IPS-15b (cell line): ENCODE measurements around the gene PBX3.

Experiments used
- H3K27me3 ChIP-seq: one replicate; pipeline ENCODE4 v1.6.1; 2013; ENCODE audit warnings: low read length; ENCODE audit not compliant: control insufficient read depth, insufficient read depth
- H3K36me3 ChIP-seq: one replicate; pipeline ENCODE4 v1.6.1; 2013; ENCODE audit warnings: low read length; ENCODE audit not compliant: control insufficient read depth, insufficient read depth
- H3K4me1 ChIP-seq: one replicate; pipeline ENCODE4 v1.6.1; 2013; ENCODE audit warnings: mild to moderate bottlenecking, low read length; ENCODE audit not compliant: control insufficient read depth, insufficient read depth
- H3K4me3 ChIP-seq: one replicate; pipeline ENCODE4 v1.5.1; 2013; ENCODE audit warnings: low read depth, low read length
- H3K9ac ChIP-seq: one replicate; pipeline ENCODE4 v1.6.1; 2013; ENCODE audit warnings: low read depth, mild to moderate bottlenecking, low read length
- H3K9me3 ChIP-seq: one replicate; pipeline ENCODE4 v1.6.1; 2013; ENCODE audit warnings: mild to moderate bottlenecking, low read length; ENCODE audit not compliant: control insufficient read depth, insufficient read depth

The PBX3 gene

GRCh38 chr9:125973547-125973946 is 226.4 kb downstream of the PBX3 start:
- no peaks in the 10 kb centered on the region for H3K9me3 ChIP-seq
- no peaks in the 10 kb centered on the region for H3K27me3 ChIP-seq
- H3K4me1 ChIP-seq: no peaks in the 10 kb centered on the region
- H3K9ac ChIP-seq: no peak overlapping the region
- H3K4me3 ChIP-seq: no peak overlapping the region
- H3K36me3 ChIP-seq: no peaks in the 10 kb centered on the region

DNA sequence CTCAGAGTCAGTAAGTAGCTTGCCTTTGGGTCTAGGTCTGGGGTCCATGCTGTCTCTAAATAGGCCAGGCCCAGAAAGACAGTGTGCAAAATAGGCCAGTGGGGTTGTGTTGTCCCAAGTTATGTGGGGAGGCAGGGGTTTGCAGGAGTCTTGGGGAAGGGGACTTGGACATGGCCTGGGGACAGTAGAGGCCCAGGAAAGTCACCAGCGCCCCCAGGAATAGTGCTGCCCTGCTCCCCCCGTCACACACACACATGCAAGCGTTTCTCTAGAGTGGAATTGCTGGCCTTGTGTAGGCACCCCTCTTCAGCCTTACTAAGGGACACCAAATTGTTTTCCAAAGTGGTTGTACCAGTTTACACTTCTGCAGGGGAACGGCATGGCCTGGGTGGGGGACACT is 227.5 kb downstream of the PBX3 start:
- H3K4me1 ChIP-seq: no peaks in the 10 kb centered on the region
- no peak overlapping the region for H3K9ac ChIP-seq
- no peak overlapping the region for H3K4me3 ChIP-seq
- H3K9me3 ChIP-seq: no peaks in the 10 kb centered on the region
- H3K36me3 ChIP-seq: no peaks in the 10 kb centered on the region
- no peaks in the 10 kb centered on the region for H3K27me3 ChIP-seq

DNA sequence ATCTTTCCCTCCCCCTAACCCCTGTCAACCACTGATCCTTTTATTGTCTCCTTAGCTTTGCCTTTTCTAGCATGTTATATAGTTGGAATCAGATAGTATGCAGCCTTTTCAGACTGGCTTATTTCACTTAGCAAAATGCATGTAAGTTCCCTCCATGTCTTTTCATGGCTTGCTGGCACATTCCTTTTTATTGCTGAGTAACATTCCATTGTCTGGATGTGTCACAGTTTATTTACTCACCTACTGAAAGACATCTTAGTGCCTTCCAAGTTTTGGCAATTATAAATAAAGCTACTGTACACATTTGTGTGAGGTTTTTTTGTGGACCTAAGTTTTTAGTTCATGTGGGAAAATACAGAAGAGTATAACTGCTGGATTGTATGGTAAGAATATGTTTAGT is 230.1 kb downstream of the PBX3 start:
- H3K4me3 ChIP-seq: no peak overlapping the region
- no peaks in the 10 kb centered on the region for H3K4me1 ChIP-seq
- no peaks in the 10 kb centered on the region for H3K9me3 ChIP-seq
- H3K27me3 ChIP-seq: no peaks in the 10 kb centered on the region
- H3K36me3 ChIP-seq: no peaks in the 10 kb centered on the region
- H3K9ac ChIP-seq: no peak overlapping the region

DNA sequence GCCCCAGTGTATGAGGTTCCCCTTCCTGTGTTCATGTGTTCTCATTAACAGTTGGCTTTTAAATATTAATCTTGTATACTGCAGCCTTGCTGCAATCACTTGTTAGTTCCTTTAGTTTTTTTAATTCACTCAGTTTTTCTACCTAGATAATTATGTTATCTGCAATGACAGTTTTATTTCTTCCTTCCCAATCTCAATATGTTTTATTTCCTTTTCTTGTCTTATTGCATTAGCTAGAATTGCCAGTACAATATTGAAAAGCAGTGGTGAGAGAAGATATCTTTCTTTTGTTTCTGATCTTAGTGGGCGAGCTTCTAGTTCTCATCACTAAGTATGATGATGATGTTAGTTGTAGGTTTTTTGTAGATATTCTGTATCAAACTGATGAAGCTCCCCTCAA is 232.2 kb downstream of the PBX3 start:
- no peak overlapping the region for H3K9ac ChIP-seq
- H3K9me3 ChIP-seq: no peaks in the 10 kb centered on the region
- no peaks in the 10 kb centered on the region for H3K36me3 ChIP-seq
- H3K4me1 ChIP-seq: no peaks in the 10 kb centered on the region
- no peak overlapping the region for H3K4me3 ChIP-seq
- no peaks in the 10 kb centered on the region for H3K27me3 ChIP-seq

DNA sequence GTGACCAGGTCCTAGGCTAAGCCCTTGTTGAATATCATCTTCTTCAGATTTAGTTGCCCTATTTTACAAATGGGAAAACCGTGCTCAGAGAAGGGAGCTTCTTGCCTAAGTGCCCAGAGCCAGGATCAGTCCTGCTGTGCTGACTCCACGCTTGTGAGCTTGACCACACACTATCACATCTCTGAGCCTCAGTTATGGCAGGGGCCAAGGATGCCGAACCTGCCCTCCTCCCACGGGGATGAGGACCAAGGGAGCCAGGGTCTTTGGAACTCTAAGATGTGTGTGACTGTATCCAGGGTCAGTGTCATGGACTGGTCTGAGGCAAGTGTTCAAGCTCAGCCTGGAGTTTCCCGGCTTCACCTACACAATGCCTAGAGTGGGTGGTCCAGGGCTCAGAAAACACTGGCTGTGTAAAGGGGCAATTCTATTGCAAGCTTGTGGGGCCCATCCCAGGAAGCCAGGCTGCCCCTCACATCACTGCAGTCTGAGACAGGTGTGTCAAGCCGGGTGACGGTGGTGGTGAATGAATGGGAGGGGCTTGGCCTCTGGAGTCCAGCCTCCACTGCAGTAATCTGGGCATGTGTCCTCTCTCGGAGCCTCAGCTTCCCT is 235.7 kb downstream of the PBX3 start:
- Histone ChIP-seq H3K27me3 (no peaks in the 10 kb centered on the region), H3K36me3 (no peaks in the 10 kb centered on the region), H3K4me1 (no peaks in the 10 kb centered on the region), H3K9ac (no peak overlapping the region), H3K4me3 (no peak overlapping the region), H3K9me3 (no peaks in the 10 kb centered on the region)

GRCh38 chr9:125983681-125984080 is 236.5 kb downstream of the PBX3 start:
- no peak overlapping the region for H3K4me3 ChIP-seq
- no peaks in the 10 kb centered on the region for H3K36me3 ChIP-seq
- no peaks in the 10 kb centered on the region for H3K9me3 ChIP-seq
- H3K4me1 ChIP-seq: no peaks in the 10 kb centered on the region
- no peak overlapping the region for H3K9ac ChIP-seq
- no peaks in the 10 kb centered on the region for H3K27me3 ChIP-seq

DNA sequence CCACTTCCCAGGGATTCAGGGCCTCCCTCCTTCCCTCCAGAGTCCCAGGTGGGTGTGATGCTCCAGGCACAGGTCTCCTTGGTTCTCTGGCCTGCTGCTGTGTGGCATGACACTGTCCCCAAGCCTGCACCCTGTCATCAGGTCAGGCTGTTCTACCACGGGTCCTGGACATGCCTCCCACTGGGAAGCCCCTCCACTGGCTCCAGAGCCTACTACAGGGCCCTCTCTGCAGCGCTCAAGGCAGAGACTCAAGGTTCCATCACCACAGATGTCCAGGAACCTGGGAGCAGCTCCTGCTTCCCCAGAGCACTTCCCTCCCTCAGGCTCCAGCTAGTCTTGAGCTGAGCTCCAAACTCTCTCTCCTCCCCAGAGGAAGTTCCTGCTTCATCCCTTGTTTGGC is 237.3 kb downstream of the PBX3 start:
- Histone ChIP-seq H3K9me3 (no peaks in the 10 kb centered on the region), H3K27me3 (no peaks in the 10 kb centered on the region), H3K4me3 (no peak overlapping the region), H3K36me3 (no peaks in the 10 kb centered on the region), H3K4me1 (no peaks in the 10 kb centered on the region), H3K9ac (no peak overlapping the region)

DNA sequence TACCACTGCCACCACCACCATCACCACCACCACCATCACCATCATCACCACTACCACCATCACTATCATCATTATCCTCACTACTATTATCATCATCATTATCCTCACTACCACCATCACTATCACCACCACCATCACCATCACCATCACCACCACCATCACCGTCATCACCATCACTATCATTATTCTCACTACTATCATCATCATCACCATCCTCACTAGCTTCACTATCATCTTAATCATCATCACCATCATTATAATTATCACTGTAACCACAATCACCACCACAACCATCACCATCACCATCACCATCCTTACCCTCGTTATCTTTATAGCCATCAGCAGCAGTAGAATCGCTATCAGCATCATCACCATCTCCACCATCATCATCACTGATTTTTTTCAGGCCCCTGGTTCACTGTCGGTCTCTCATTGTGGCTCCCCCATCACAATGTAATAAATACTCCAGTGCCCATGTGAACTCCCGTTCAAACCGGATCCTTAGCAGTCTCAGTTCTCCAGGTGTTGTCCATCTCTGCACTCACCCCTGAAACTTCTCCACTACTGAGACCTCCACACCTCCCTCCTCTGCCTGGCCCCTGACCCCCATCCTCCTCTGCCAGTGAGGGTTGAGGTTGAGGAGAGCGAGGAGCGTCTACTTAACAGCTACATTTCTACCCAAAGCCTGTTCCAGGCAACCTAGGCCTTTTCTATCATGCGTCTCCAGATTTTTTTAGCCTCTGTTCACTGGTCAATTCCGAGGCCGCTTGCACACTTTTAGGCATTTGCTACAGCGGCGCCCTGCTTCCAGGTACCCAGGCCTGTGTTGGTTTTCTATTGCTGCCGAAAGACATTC is 238.2 kb downstream of the PBX3 start:
- Histone ChIP-seq H3K36me3 (no peaks in the 10 kb centered on the region), H3K27me3 (no peaks in the 10 kb centered on the region), H3K9ac (no peak overlapping the region), H3K9me3 (no peaks in the 10 kb centered on the region), H3K4me3 (no peak overlapping the region), H3K4me1 (no peaks in the 10 kb centered on the region)

DNA sequence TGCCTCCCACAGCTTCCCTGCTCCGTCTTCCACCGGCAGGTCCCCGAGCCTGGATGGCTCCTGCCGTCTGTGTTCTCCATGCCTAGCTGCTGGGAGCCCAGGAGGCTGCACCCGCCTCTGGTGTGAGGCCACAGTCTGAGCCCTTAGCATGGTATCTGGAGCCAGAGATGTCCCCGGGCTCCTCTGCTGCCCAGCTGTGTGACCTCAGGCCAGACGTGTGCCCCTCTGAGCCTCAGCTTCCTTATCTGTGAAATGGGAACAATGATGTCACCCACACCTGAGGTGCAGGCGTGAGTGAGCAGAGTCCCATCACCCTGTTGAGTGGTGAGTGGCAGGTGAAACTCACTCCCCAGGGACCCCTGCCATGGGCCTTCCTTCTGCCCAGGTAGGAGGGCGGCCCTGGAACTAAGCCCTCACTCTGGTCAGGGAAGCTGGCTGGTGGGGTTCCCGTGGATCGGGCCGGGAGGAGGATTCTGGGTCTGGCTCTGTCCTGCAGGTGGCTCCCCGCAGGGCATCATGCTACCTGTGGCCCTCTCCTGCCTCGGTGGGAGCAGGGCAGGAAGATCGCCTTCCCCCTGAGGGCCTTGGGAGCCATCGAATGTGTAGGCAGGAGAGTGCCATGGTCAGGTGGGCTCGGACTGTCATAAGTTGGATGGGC is 239.0 kb downstream of the PBX3 start:
- Histone ChIP-seq H3K36me3 (no peaks in the 10 kb centered on the region), H3K9me3 (no peaks in the 10 kb centered on the region), H3K9ac (no peak overlapping the region), H3K4me1 (no peaks in the 10 kb centered on the region), H3K27me3 (no peaks in the 10 kb centered on the region), H3K4me3 (no peak overlapping the region)

DNA sequence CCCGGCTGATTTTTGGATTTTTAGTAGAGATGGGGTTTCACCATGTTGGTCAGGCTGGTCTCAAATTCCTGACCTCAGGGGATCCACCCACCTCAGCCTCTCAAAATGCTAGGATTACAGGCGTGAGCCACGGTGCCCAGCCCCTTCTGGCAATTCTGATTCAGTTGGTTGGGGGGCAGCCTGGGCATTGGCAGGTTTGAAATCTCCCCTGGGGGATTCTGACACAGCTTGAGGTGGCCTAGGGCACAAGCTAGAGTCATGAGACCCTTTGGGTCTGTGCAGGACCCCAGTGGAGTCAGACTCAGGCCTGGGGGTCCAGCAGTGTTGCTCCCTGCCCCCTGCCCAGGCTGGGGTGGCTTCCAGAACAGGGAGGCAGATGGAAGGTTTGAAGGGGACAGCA is 239.8 kb downstream of the PBX3 start:
- H3K9me3 ChIP-seq: no peaks in the 10 kb centered on the region
- no peak overlapping the region for H3K4me3 ChIP-seq
- no peaks in the 10 kb centered on the region for H3K4me1 ChIP-seq

GRCh38 chr9:125987420-125987819 is 240.2 kb downstream of the PBX3 start:
- Histone ChIP-seq H3K9me3 (no peaks in the 10 kb centered on the region), H3K4me1 (no peaks in the 10 kb centered on the region), H3K4me3 (no peak overlapping the region), H3K36me3 (no peaks in the 10 kb centered on the region), H3K9ac (no peak overlapping the region), H3K27me3 (no peaks in the 10 kb centered on the region)

More for the DNA sequence above, 239.8 kb downstream of the PBX3 start:
- no peaks in the 10 kb centered on the region for H3K36me3 ChIP-seq
- H3K9ac ChIP-seq: no peak overlapping the region
- no peaks in the 10 kb centered on the region for H3K27me3 ChIP-seq
